ENCODE results near the gene LBHD1.

DNA sequence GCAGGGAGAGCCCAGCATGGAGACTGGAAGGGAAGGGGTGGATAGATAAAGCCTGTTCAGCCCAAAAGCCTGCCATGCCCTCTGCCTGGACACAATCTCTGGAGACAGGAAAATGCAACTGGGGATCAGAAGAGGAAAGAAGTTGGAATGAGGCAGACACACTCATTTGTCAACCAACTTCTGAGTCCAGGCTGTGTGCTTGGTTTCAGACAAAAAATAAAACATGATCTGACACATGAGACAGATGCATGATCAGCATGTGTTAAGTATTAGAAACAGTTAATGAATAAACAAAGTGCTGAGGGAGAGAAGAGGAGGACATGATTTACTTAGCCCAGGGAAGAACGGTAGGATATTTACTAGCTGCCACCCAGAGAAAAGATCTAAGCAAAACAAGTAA lies 16.4 kb upstream of the LBHD1 start:
- TF ChIP-seq, protein P1, sequence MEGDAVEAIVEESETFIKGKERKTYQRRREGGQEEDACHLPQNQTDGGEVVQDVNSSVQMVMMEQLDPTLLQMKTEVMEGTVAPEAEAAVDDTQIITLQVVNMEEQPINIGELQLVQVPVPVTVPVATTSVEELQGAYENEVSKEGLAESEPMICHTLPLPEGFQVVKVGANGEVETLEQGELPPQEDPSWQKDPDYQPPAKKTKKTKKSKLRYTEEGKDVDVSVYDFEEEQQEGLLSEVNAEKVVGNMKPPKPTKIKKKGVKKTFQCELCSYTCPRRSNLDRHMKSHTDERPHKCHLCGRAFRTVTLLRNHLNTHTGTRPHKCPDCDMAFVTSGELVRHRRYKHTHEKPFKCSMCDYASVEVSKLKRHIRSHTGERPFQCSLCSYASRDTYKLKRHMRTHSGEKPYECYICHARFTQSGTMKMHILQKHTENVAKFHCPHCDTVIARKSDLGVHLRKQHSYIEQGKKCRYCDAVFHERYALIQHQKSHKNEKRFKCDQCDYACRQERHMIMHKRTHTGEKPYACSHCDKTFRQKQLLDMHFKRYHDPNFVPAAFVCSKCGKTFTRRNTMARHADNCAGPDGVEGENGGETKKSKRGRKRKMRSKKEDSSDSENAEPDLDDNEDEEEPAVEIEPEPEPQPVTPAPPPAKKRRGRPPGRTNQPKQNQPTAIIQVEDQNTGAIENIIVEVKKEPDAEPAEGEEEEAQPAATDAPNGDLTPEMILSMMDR (conservative IDR thresholded peaks at IDR 0.05 in 1 of 2, IDR thresholded peaks at IDR 0.05 in 1 of 2; ENCODE audit: extremely low read depth in 1 of 2, insufficient read depth in 1 of 2, low read depth in 1 of 2, low read length in 2 of 2): no peak
- TF ChIP-seq EZH2 (IDR thresholded peaks at IDR 0.05; ENCODE audit: borderline replicate concordance, low read length): no peak

All from mammary epithelial cell (primary cell).